GM08714 (cell line): ENCODE results near the gene GASK1B.

ENCODE experiments used
- H3K4me3 ChIP-seq: fragments of 200-500 bp; sonication (Bioruptor generic); 2 replicates; pipeline ENCODE4 v1.5.1; 2014; ENCODE audit warnings: mild to moderate bottlenecking, low read length, inconsistent platforms
- ZNF274 ChIP-seq: IDR thresholded peaks from 2 replicates; pipeline ENCODE4 v1.6.1; 2012; ENCODE audit warnings: mild to moderate bottlenecking, low read depth, low read length

GASK1B gene

DNA sequence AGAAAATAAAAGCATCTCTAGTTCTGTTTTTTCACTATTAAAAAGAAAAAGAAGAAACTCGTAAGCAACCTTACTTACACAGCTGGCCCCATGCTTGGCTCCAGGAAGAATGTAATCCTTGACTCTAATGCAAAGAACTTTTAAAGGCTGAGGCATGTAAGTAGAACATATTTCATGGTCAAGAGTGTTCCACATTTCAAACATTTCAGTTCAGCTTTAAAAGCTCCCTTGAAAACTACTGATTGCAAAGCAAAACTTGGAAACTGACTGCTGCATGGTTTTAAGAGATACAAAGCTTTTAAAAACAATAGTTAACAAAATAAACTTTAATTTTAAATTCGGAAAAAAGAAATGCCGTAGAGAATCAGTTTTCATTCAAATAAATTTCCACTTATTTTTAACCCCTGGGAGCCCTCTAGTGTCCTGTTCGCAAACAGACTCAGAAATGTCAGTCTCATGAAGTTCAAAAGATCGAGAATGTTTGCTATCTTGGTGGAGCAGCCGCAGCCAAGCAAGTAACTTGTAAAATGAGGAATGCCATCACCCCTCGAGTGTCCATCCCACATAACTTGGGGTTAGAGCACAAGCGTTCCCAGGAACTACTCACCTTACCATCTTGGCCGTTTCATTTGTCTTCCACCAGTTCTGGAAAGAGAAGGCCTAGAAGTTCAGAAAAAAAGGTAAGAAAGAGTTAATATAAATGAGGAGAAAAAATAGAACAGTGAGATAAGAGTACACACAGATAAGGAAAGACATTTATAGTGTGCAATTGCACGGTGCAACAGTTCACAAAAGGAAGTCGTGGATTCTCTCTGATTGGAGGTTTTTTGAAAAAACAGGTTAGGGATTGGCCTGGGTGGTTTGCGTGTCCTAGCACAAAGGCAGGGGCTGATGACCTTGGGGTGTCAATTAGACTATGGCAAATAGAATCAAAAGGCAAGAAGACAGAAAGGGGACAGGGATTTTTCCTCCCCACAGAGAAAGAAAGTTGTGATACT, at the start of gene GASK1B:
GASK1B (minus strand) TSS at position 765 of the 998 bp plus-strand sequence. CDS start 1,650 bp downstream, outside the sequence.
- TF ChIP-seq ZNF274: no peak
- no peak within 1 kb of the TSS for H3K4me3 ChIP-seq

DNA sequence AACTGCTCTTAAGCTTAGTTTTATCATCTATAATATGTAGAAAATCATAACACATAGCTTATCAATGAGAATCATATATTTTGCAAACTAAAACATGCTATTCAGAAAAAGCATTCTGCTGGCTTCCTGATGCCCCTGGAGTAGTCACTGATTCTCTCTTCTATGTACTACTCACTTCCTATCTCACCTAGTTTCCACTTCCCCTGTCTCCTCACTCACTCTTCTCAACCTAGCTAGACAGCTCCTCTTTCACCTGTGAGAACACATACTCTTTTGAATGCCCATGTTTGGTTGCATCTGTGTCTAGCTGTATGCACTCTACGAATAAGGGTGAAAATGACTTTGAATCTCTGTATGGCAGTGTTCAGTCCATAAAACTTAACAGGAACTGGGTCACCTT, 46.8 kb upstream of the GASK1B start:
- TF ChIP-seq ZNF274: no peak
- H3K4me3 ChIP-seq: no peak overlapping the region

DNA sequence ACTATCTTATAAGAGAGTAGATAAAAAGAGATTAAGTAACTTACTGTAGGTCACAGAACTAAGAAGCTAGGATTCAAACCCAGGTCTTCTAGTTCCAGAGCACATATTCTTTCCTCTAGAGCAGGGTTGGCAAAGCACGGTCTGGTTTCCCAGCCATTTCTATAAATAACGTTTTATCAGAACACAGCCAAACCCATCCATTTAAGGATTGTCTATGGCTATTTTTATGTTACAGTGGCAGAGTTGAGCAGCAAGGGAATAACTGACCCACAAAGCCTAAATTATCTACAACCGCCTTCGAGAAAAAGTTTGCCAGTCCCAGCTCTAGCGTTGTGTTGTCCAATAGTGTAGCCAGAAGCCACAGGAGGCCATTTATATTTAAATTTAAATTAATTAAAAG, 44.9 kb upstream of the GASK1B start:
- no peak for TF ChIP-seq ZNF274

GRCh38 chr4:158214856-158215255, 42.0 kb upstream of the GASK1B start:
- H3K4me3 ChIP-seq: no peak overlapping the region
- TF ChIP-seq ZNF274: no peak

More for the DNA sequence above, 44.9 kb upstream of the GASK1B start:
- no peak overlapping the region for H3K4me3 ChIP-seq

DNA sequence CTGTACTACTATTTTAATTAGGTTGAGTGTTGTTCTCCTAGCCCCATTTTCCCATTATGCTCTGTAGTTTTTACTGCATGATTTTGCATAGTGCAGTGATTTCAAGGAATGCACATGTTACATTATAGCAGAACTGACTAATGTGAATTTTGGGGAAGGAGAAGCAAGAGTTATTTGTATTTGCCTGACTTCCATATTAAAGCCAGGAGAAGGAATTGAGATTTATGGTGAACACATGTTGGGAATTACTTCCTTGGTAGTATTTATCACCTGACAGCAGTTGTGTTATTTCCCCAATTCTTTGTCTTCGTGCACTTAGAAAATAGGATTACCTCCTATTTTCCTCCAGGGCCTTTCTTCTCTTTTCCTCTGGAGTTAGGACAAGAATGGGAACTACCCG, 40.6 kb upstream of the GASK1B start:
- no peak for TF ChIP-seq ZNF274
- no peak overlapping the region for H3K4me3 ChIP-seq

GRCh38 chr4:158211222-158211621, 38.4 kb upstream of the GASK1B start:
- H3K4me3 ChIP-seq: 0 out of 2 replicates have a peak overlapping the region, but pooled peaks have one; percentile 31

DNA sequence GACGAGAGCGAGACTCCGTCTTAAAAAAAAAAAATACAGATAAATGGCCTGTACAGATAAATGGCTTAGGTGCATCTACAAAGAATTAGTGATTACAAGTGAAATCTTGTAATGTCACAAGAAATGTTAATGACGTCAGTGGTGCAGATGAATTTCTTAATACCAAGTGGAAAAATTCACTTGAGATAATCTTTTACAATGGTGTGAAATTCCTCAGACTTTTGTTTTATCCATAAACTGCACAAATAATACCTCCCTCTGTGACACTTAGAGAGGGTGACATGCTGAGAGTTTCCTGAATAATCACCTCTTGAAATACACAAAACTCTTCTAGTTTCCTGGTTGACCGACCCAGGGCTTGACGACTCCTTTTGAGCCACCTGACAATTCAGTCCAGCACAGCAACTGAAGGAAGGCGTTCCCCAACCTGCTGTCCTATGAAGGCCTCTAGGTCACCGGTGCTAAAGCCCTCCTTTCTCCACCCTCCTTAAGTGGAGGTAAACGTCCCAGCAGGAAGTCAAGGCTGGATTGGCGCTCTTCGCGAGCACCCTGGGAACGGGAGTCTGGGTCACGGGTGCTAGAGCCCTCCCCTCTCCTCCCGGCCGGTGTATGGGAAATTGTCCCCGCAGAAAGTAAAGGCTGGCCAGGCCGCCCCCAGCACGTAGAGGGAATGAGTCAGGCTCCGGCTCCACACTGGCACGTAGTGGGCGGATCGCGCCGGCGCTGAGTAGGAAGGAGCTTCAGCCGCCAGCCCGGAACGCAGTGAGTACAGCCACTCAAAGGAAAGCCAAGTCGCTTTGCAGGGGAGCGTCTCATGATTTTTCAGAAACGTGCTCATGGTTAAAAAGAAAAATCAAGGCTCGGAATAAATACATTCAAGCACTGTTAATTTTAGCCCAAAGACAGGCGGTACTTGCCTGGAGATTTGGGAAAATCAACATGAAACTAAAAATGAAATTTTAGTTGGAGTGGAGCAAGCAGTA, 37.3 kb upstream of the GASK1B start, which contains the start of gene TMEM144:
TMEM144 (plus strand) TSS at position 662 of the 983 bp plus-strand sequence. CDS start 2,182 bp downstream, outside the sequence.
- peak within 1 kb of the TSS; percentile 48 for H3K4me3 ChIP-seq
- no peak for TF ChIP-seq ZNF274

More at GRCh38 chr4:158211222-158211621, 38.4 kb upstream of the GASK1B start:
- TF ChIP-seq ZNF274: no peak

GRCh38 chr4:158208963-158209640, 36.3 kb upstream of the GASK1B start:
- TF ChIP-seq ZNF274: no peak
- H3K4me3 ChIP-seq: no peak overlapping the region

DNA sequence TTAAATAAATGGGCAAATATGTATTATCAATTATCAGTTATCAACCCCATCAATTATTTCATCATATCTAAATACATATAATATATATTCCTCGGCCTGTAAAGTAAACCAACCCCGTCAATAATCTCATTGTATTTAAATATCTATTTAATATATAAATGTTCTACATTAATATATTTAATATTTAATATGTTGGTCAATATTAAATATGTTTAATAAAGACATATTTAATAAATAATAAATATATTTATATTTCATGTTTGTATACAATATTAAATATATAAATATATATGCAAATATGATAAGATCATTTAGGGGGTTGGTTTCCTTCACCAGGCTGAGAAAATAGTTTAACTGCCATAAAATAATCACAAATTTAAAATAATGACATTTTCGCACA, 31.1 kb upstream of the GASK1B start:
- TF ChIP-seq ZNF274: no peak
- H3K4me3 ChIP-seq: no peak overlapping the region

- no peak for TF ChIP-seq ZNF274
- no peak overlapping the region for H3K4me3 ChIP-seq
Observed at GRCh38 chr4:158203436-158203835, 30.6 kb upstream of the GASK1B start.

GRCh38 chr4:158202481-158202880, 29.7 kb upstream of the GASK1B start:
- no peak overlapping the region for H3K4me3 ChIP-seq
- no peak for TF ChIP-seq ZNF274

DNA sequence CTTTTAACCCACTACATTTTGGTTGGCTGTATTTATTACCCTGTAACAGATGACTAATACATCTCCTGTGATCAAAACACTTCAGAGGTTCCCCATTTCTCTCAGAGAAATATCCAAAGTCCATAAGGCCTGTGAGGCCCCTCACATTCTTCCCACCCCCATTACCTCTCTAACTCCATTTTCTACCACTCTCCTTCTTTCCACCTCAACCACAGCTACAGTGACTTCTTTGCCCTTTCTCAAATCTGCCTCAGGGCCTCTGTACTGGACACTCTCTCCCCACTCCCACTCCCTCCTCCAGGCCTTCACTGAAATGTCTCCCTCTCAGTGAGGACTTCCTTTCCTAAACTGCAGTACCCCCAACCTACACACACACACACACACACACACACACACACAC, 29.1 kb upstream of the GASK1B start:
- no peak for TF ChIP-seq ZNF274
- H3K4me3 ChIP-seq: no peak overlapping the region

DNA sequence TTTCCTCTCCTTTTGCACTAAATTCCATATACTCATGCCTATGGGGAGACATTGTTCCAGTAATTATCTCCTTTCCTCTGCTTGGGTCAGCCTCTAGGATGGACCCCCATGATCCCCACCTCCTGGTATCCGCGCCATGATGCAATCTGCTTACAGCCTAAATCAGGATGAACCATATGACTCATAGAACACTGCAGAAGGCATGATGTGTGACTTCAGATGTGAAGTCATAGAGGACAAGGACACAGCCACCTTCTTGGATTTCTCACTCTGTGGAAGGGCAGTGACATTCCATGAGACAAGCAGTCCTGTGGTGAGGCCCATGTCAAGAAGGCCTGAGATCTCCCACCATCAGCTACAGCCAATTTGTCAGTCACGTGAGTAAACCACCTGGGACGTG, 28.5 kb upstream of the GASK1B start:
- TF ChIP-seq ZNF274: no peak
- no peak overlapping the region for H3K4me3 ChIP-seq

DNA sequence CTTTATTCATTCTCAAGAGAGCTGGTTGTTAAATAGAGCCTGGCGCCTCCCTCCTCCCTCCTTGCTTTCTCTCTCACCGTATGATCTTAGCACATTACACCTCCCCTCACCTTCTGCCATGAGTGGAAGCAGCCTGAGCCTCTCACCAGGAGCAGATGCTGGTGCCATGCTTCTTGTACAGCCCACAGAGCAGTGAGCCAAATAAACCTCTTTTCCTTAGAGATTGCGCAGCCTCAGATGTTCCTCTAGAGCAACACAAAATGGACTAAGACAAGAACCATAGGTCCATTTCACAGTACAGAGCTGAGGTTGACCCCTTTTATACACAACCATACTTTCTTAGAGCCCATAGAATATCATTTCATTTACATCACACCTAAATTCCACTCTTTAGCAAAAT, 27.4 kb upstream of the GASK1B start:
- no peak for TF ChIP-seq ZNF274
- H3K4me3 ChIP-seq: no peak overlapping the region
